B cell (primary cell): Measurements from ENCODE around the gene GTF3C2. TPM values are rescaled to one million over a fixed set of nuclear protein-coding genes. Genes with fewer than 3 reads are reported as not detected.

ENCODE experiments used
- ATAC-seq: fragments of 200-7000 bp; cut with Tn5 transposase; one replicate; pipeline ENCODE4 v1.10.0; 2021; ENCODE audit warnings: low read depth, mild to moderate bottlenecking, moderate number of reproducible peaks, moderate library complexity
- CTCF ChIA-PET: fragments of 350-600 bp; sonication (Branson Sonifier 250); formaldehyde crosslinking; loops from one replicate; lab custom pipeline; 2021; ENCODE audit warnings: antibody characterized with exemption, inconsistent platforms; lab: Charles Lee
- POLR2A ChIA-PET: fragments of 350-600 bp; sonication (Branson Sonifier 250); formaldehyde crosslinking; loops from one replicate; lab custom pipeline; 2021; ENCODE audit warnings: antibody characterized with exemption; lab: Charles Lee
- DNase-seq: peaks from one replicate; pipeline ENCODE4 v3.0.0; 2013
- H2AFZ ChIP-seq: 2 replicates; pipeline ENCODE4 v1.6.1; 2012; ENCODE audit warnings: mild to moderate bottlenecking, low read depth, low read length; ENCODE audit not compliant: insufficient read depth, poor library complexity, severe bottlenecking
- H3K27ac ChIP-seq, 2 donors: 1 replicate in 1 of 2; 2 replicates in 1 of 2; pipeline ENCODE4 v1.5.1; 2012 to 2013; ENCODE audit warnings: low read length in 2 of 2, mild to moderate bottlenecking in 2 of 2, moderate library complexity in 1 of 2
- H3K27me3 ChIP-seq, 4 experiments: fragments of 200-600 bp in 1 of 4; sonication (generic) in 1 of 4; replicated peaks in 1 of 4; 1 replicate in 2 of 4; 2 replicates in 2 of 4; pipeline versions ENCODE4 v1.6.1 to v1.7.0; 2013 to 2016; ENCODE audit warnings: low read length in 3 of 4, mild to moderate bottlenecking in 2 of 4, mixed read lengths in 1 of 4, moderate library complexity in 1 of 4; ENCODE audit not compliant: insufficient read depth in 4 of 4, control insufficient read depth in 3 of 4; ENCODE audit errors: control extremely low read depth in 1 of 4
- H3K36me3 ChIP-seq, 2 experiments: replicated peaks in 1 of 2; 1 replicate in 1 of 2; 2 replicates in 1 of 2; pipeline versions ENCODE4 v1.6.1 to v1.7.1; 2013; ENCODE audit warnings: low read length in 1 of 2; ENCODE audit not compliant: insufficient read depth in 2 of 2, control insufficient read depth in 1 of 2; ENCODE audit errors: control extremely low read depth in 1 of 2, extremely low read depth in 1 of 2
- H3K4me1 ChIP-seq, 2 donors: fragments of 200-600 bp in 1 of 2; sonication (generic) in 1 of 2; 1 replicate in 1 of 2; 2 replicates in 1 of 2; pipeline versions ENCODE4 v1.5.1 to v1.6.1; 2013 to 2017; ENCODE audit warnings: low read length in 2 of 2; ENCODE audit not compliant: control insufficient read depth in 2 of 2, insufficient read depth in 2 of 2
- H3K4me2 ChIP-seq: replicated peaks from 2 replicates; pipeline ENCODE3; 2012; ENCODE audit warnings: mild to moderate bottlenecking, low read depth, low read length; ENCODE audit not compliant: poor library complexity, severe bottlenecking
- H3K4me3 ChIP-seq, 5 experiments: fragments of 200-600 bp in 1 of 5; sonication (generic) in 1 of 5; 1 replicate in 3 of 5; 2 replicates in 2 of 5; pipeline versions ENCODE4 v1.5.1 to v1.7.0; 2011 to 2016; ENCODE audit warnings: low read length in 4 of 5, mild to moderate bottlenecking in 4 of 5, low read depth in 2 of 5, control low read depth in 1 of 5, moderate library complexity in 1 of 5; ENCODE audit not compliant: insufficient read depth in 1 of 5; ENCODE audit errors: control extremely low read depth in 1 of 5, extremely low read depth in 1 of 5
- H3K79me2 ChIP-seq: fragments of 200-600 bp; sonication (generic); one replicate; pipeline ENCODE4 v1.6.0; 2016; ENCODE audit warnings: low read length; ENCODE audit not compliant: control insufficient read depth, insufficient read depth
- H3K9ac ChIP-seq: fragments of 200-600 bp; sonication (generic); 2 replicates; pipeline ENCODE4 v1.6.1; 2017; ENCODE audit warnings: mild to moderate bottlenecking, low read length, moderate library complexity
- H3K9me3 ChIP-seq, 3 donors: one replicate each; pipeline versions ENCODE4 v1.6.1 to v1.7.1; 2013; ENCODE audit warnings: low read length in 2 of 3; ENCODE audit not compliant: control insufficient read depth in 2 of 3, insufficient read depth in 1 of 3; ENCODE audit errors: control extremely low read depth in 1 of 3
- H4K20me1 ChIP-seq: 2 replicates; pipeline ENCODE4 v1.6.0; 2012; ENCODE audit warnings: mild to moderate bottlenecking, low read length; ENCODE audit not compliant: insufficient read depth, control insufficient read depth, poor library complexity, severe bottlenecking
- H3K27ac Mint-ChIP-seq: one replicate; pipeline ENCODE4 v1.8.0; 2021; ENCODE audit warnings: mixed read lengths
- H3K27me3 Mint-ChIP-seq: one replicate; pipeline ENCODE4 v1.8.0; 2021; ENCODE audit warnings: mixed read lengths
- H3K4me1 Mint-ChIP-seq: one replicate; pipeline ENCODE4 v1.8.0; 2021; ENCODE audit warnings: mixed read lengths
- H3K4me3 Mint-ChIP-seq: one replicate; pipeline ENCODE4 v1.8.0; 2021; ENCODE audit warnings: mixed read lengths
- H3K9me3 Mint-ChIP-seq: one replicate; pipeline ENCODE4 v1.8.0; 2022; ENCODE audit warnings: mixed read lengths; ENCODE audit not compliant: insufficient read depth
- EZH2 ChIP-seq: IDR thresholded peaks from 2 replicates; pipeline ENCODE4 v1.6.1; 2012; ENCODE audit warnings: borderline replicate concordance, low read depth, mild to moderate bottlenecking, moderate library complexity, low read length; ENCODE audit not compliant: insufficient read depth, poor library complexity, severe bottlenecking
- WGBS: methylation state at CpG from one replicate; pipeline ENCODE4 v1.1.5; 2013; ENCODE audit warnings: missing lambda C conversion rate; ENCODE audit not compliant: insufficient coverage; 5-methylcytosine and 5-hydroxymethylcytosine counted together
- intact Hi-C: fragments of 100-400 bp; cut with micrococcal nuclease; formaldehyde crosslinking; loops from one replicate; pipeline ENCODE4 v1.10.0; 2022
- polyA plus RNA-seq: library from polyadenylated mRNA; depleted of rRNA; stranded (reverse); fragments of >200 nt; gene quantifications from 2 replicates; pipeline ENCODE4 v1.2.3, GENCODE V29; 2012
- total RNA-seq, 2 donors: library from RNA; stranded (reverse); fragments of 120-200 nt in 1 of 2; gene quantifications; 1 replicate in 1 of 2; 2 replicates in 1 of 2; pipeline versions ENCODE4 v1.2.3 to v1.2.4, GENCODE V29; 2013 to 2022
- TF ChIP-seq, protein P1 (sequence below): fragments of 200-600 bp; IDR thresholded peaks from one replicate; pipeline ENCODE4 v1.8.0; 2022; ENCODE audit warnings: antibody characterized with exemption, mild to moderate bottlenecking

The GTF3C2 gene
- total and polyA plus RNA-seq, 2 donors (not counting 1 experiment from before 2014, with no cell fraction given): 84.8 to 121 TPM

DNA sequence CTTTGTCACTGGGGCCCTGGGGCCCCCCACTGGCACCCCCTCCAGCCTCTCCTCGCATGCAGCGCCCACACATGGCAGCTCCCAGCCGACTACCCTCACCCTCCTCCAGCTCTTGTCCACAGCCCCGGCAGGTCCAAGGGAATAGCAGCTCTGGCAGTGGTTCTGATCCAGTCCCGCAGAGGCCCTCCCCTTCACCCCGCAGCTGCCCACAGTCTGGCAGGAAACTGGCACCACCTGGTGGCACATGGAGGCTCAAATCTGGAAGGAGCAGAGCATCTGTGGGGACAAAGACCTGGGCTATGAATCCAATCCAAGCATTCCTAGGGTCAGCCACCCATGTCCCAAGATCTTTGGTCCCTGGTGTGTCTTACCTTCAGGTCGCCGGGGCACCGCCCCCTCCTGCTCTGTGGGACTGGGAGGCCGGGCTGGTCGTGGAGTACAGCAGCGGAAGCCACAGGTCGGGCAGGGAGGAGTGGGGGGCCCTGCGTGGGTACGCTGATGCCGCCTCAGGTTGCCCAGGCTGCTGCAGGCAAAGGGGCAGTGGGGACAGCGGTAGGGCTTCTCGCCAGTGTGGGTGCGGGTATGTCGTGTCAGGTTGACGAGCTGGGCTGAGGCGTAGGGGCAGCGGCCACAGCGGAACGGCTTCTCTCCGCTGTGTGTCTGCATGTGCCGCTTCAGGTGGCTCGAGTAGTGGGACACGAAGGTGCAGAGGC lies 21.7 kb upstream of the GTF3C2 start:
- Histone ChIP-seq H3K9me3 (no peaks in the 10 kb centered on the region), H3K4me3 (no peak overlapping the region), H2AFZ (no peak overlapping the region), H3K9ac (no peak overlapping the region), H4K20me1 (peaks cover 49% of the 10 kb centered on the region), H3K27ac (no peak overlapping the region), H3K4me2 (no peak overlapping the region), H3K36me3 (peaks cover 5 to 60% of the 10 kb centered on the region in 2 experiments), H3K79me2 (peaks cover 71% of the 10 kb centered on the region), H3K4me1 (peaks cover 16 to 20% of the 10 kb centered on the region in 2 donors), H3K27me3 (no peaks in the 10 kb centered on the region)
- DNase-seq (no peak), ATAC-seq (no peak)
- intact Hi-C loops: no loop called here
- ChIA-PET CTCF (interaction anchor here (0.9 kb wide), 1 partner anchor 75 kb away, joined by 3 read pairs; no protein-coding TSS in a partner anchor), POLR2A (interaction anchor here (0.5 kb wide), 1 partner anchor 11 kb away, joined by 3 read pairs; no protein-coding TSS in a partner anchor)
- Mint-ChIP-seq H3K9me3 (no peaks in the 10 kb centered on the region), H3K4me1 (peaks cover 32% of the 10 kb centered on the region), H3K27me3 (no peaks in the 10 kb centered on the region), H3K4me3 (no peak overlapping the region), H3K27ac (no peak overlapping the region)
- 95% methylated on average over 26 of the region's 29 CpGs for WGBS
- TF ChIP-seq, protein P1, sequence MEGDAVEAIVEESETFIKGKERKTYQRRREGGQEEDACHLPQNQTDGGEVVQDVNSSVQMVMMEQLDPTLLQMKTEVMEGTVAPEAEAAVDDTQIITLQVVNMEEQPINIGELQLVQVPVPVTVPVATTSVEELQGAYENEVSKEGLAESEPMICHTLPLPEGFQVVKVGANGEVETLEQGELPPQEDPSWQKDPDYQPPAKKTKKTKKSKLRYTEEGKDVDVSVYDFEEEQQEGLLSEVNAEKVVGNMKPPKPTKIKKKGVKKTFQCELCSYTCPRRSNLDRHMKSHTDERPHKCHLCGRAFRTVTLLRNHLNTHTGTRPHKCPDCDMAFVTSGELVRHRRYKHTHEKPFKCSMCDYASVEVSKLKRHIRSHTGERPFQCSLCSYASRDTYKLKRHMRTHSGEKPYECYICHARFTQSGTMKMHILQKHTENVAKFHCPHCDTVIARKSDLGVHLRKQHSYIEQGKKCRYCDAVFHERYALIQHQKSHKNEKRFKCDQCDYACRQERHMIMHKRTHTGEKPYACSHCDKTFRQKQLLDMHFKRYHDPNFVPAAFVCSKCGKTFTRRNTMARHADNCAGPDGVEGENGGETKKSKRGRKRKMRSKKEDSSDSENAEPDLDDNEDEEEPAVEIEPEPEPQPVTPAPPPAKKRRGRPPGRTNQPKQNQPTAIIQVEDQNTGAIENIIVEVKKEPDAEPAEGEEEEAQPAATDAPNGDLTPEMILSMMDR: no peak
- TF ChIP-seq EZH2: no peak

DNA sequence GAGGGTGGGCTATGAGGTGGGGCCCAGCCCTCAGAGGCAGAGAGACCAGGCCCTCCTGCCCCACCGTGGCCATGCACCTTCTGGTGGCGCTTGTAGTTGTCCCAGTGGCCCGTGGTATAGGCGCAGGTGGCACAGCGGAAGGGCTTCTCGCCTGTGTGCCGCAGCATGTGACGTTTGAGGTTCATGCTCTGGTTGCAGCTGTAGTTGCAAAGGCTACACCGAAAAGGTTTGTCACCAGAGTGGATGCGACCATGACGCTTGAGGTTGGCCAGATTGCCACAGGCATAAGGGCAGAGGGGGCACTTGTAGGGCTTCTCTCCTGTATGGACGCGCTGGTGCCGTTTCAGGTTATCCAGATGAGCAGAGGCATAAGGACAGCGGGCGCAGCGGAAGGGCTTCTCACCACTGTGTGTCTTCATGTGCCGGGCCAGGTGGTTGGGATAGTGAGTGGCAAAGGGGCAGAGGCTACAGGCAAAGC lies 21.1 kb upstream of the GTF3C2 start:
- H3K4me2 ChIP-seq: no peak overlapping the region
- no peaks in the 10 kb centered on the region for H3K27me3 ChIP-seq
- H3K4me3 ChIP-seq: no peak overlapping the region
- intact Hi-C loops: no loop called here
- POLR2A ChIA-PET: no interaction called here
- H3K9me3 Mint-ChIP-seq: no peaks in the 10 kb centered on the region
- peak overlapping the region; percentile 63 for H3K27ac Mint-ChIP-seq
- H4K20me1 ChIP-seq: peaks cover 49% of the 10 kb centered on the region
- peaks cover 36% of the 10 kb centered on the region for H3K4me1 Mint-ChIP-seq
- DNase-seq (no peak), ATAC-seq (no peak)
- CTCF ChIA-PET: interaction anchor here (0.9 kb wide), 1 partner anchor 74 kb away, joined by 3 read pairs; no protein-coding TSS in a partner anchor
- H3K4me1 ChIP-seq: peaks cover 20 to 25% of the 10 kb centered on the region in 2 donors
- H3K36me3 ChIP-seq: peaks cover 5 to 64% of the 10 kb centered on the region in 2 experiments
- 92% methylated on average over 18 of the region's 18 CpGs for WGBS
- no peaks in the 10 kb centered on the region for H3K27me3 Mint-ChIP-seq
- no peaks in the 10 kb centered on the region for H3K9me3 ChIP-seq
- H3K9ac ChIP-seq: no peak overlapping the region
- H2AFZ ChIP-seq: no peak overlapping the region
- H3K4me3 Mint-ChIP-seq: no peak overlapping the region
- H3K79me2 ChIP-seq: peaks cover 77% of the 10 kb centered on the region
- TF ChIP-seq, protein P1: no peak
- TF ChIP-seq EZH2: no peak
- no peak overlapping the region for H3K27ac ChIP-seq
